Ectodermal cell (in vitro differentiated cells): ENCODE results near the gene POLQ.

Experiments used
- H3K27ac ChIP-seq: 2 replicates; pipeline ENCODE4 v1.7.0; 2013; ENCODE audit warnings: mild to moderate bottlenecking, low read depth, low read length; ENCODE audit not compliant: insufficient read depth, poor library complexity, severe bottlenecking
- H3K27me3 ChIP-seq: 2 replicates; pipeline ENCODE4 v1.7.0; 2013; ENCODE audit warnings: mild to moderate bottlenecking, low read length; ENCODE audit not compliant: insufficient read depth, control insufficient read depth, poor library complexity, severe bottlenecking
- H3K36me3 ChIP-seq: one replicate; pipeline ENCODE4 v1.7.0; 2013; ENCODE audit warnings: low read length; ENCODE audit not compliant: control insufficient read depth, insufficient read depth
- H3K4me1 ChIP-seq: one replicate; pipeline ENCODE4 v1.7.0; 2013; ENCODE audit warnings: low read length; ENCODE audit not compliant: control insufficient read depth, insufficient read depth
- H3K4me3 ChIP-seq: 2 replicates; pipeline ENCODE4 v1.7.0; 2013; ENCODE audit warnings: low read depth, low read length, control low read depth; ENCODE audit not compliant: insufficient read depth
- H3K9me3 ChIP-seq: 2 replicates; pipeline ENCODE4 v1.7.0; 2013; ENCODE audit warnings: mild to moderate bottlenecking, low read length, moderate library complexity; ENCODE audit not compliant: control insufficient read depth
- WGBS, 2 experiments: methylation state at CpG; one replicate each; pipeline ENCODE4 v1.1.7; 2013; ENCODE audit warnings: missing lambda C conversion rate in 2 of 2; 5-methylcytosine and 5-hydroxymethylcytosine counted together

POLQ gene

GRCh38 chr3:121557426-121557934, 11.7 kb upstream of the POLQ start:
- no peaks in the 10 kb centered on the region for H3K9me3 ChIP-seq
- H3K4me1 ChIP-seq = no peaks in the 10 kb centered on the region
- no peak overlapping the region for H3K4me3 ChIP-seq
- no peaks in the 10 kb centered on the region for H3K36me3 ChIP-seq
- WGBS, 2 experiments = 93 to 95% methylated on average over 5 of the region's 5 CpGs
- H3K27me3 ChIP-seq = no peaks in the 10 kb centered on the region
- no peak overlapping the region for H3K27ac ChIP-seq

- H3K4me1 ChIP-seq = no peaks in the 10 kb centered on the region
- no peak overlapping the region for H3K27ac ChIP-seq
- no peaks in the 10 kb centered on the region for H3K9me3 ChIP-seq
- H3K4me3 ChIP-seq = no peak overlapping the region
- WGBS, 2 experiments = 95 to 100% methylated on average over 3 of the region's 3 CpGs
- H3K36me3 ChIP-seq = no peaks in the 10 kb centered on the region
- no peaks in the 10 kb centered on the region for H3K27me3 ChIP-seq
Observed at GRCh38 chr3:121552797-121553196, 7.0 kb upstream of the POLQ start.

- no peaks in the 10 kb centered on the region for H3K4me1 ChIP-seq
- H3K4me3 ChIP-seq = no peak overlapping the region
- WGBS, 2 experiments = 81 to 86% methylated on average over 4 of the region's 4 CpGs
- H3K36me3 ChIP-seq = no peaks in the 10 kb centered on the region
- no peaks in the 10 kb centered on the region for H3K27me3 ChIP-seq
- no peak overlapping the region for H3K27ac ChIP-seq
- H3K9me3 ChIP-seq = no peaks in the 10 kb centered on the region
Observed at GRCh38 chr3:121552379-121552778, 6.6 kb upstream of the POLQ start.

- Histone ChIP-seq H3K4me1 (peaks cover 4% of the 10 kb centered on the region), H3K27ac (no peak overlapping the region), H3K27me3 (no peaks in the 10 kb centered on the region), H3K36me3 (peaks cover 13% of the 10 kb centered on the region), H3K4me3 (peak overlapping the region; percentile 76), H3K9me3 (no peaks in the 10 kb centered on the region)
- WGBS, 2 experiments = 7 to 15% methylated on average over 16 to 18 of the region's 18 CpGs
Observed at GRCh38 chr3:121545049-121545573, 677 bp downstream of the POLQ start.

- Histone ChIP-seq H3K4me3 (no peak overlapping the region), H3K27ac (peak overlapping the region; percentile 16), H3K36me3 (peaks cover 17% of the 10 kb centered on the region), H3K9me3 (no peaks in the 10 kb centered on the region), H3K27me3 (no peaks in the 10 kb centered on the region), H3K4me1 (peaks cover 4% of the 10 kb centered on the region)
Observed at GRCh38 chr3:121542924-121543323, 2.9 kb downstream of the POLQ start.

GRCh38 chr3:121531269-121531668, 14.5 kb downstream of the POLQ start:
- H3K36me3 ChIP-seq = no peaks in the 10 kb centered on the region
- H3K27me3 ChIP-seq = no peaks in the 10 kb centered on the region

GRCh38 chr3:121529308-121529707, 16.5 kb downstream of the POLQ start:
- H3K9me3 ChIP-seq = no peaks in the 10 kb centered on the region
- H3K27ac ChIP-seq = no peak overlapping the region
- no peaks in the 10 kb centered on the region for H3K4me1 ChIP-seq
- 89 to 100% methylated on average over 2 to 3 of the region's 3 CpGs for WGBS, 2 experiments
- H3K27me3 ChIP-seq = no peaks in the 10 kb centered on the region
- no peaks in the 10 kb centered on the region for H3K36me3 ChIP-seq
- H3K4me3 ChIP-seq = no peak overlapping the region

More at GRCh38 chr3:121531269-121531668, 14.5 kb downstream of the POLQ start:
- Histone ChIP-seq H3K27ac (no peak overlapping the region), H3K4me3 (no peak overlapping the region), H3K4me1 (no peaks in the 10 kb centered on the region), H3K9me3 (no peaks in the 10 kb centered on the region)

- H3K27me3 ChIP-seq = no peaks in the 10 kb centered on the region
- no peaks in the 10 kb centered on the region for H3K4me1 ChIP-seq
- no peaks in the 10 kb centered on the region for H3K9me3 ChIP-seq
- peaks cover 7% of the 10 kb centered on the region for H3K36me3 ChIP-seq
- H3K4me3 ChIP-seq = no peak overlapping the region
- H3K27ac ChIP-seq = no peak overlapping the region
- WGBS, 2 experiments = 95 to 96% methylated on average over 2 of the region's 3 CpGs
Observed at GRCh38 chr3:121520510-121520909, 25.3 kb downstream of the POLQ start.

GRCh38 chr3:121517953-121518655, 27.7 kb downstream of the POLQ start:
- no peak overlapping the region for H3K4me3 ChIP-seq
- H3K4me1 ChIP-seq = no peaks in the 10 kb centered on the region
- no peak overlapping the region for H3K27ac ChIP-seq
- no peaks in the 10 kb centered on the region for H3K27me3 ChIP-seq
- H3K36me3 ChIP-seq = peaks cover 7% of the 10 kb centered on the region
- H3K9me3 ChIP-seq = no peaks in the 10 kb centered on the region
- 94 to 98% methylated on average over 4 to 5 of the region's 5 CpGs for WGBS, 2 experiments

GRCh38 chr3:121515862-121516261, 29.9 kb downstream of the POLQ start:
- peaks cover 7% of the 10 kb centered on the region for H3K36me3 ChIP-seq
- no peaks in the 10 kb centered on the region for H3K27me3 ChIP-seq

More at GRCh38 chr3:121515862-121516261, 29.9 kb downstream of the POLQ start:
- Histone ChIP-seq H3K4me3 (no peak overlapping the region), H3K4me1 (no peaks in the 10 kb centered on the region), H3K9me3 (no peaks in the 10 kb centered on the region), H3K27ac (no peak overlapping the region)
